Raji (cell line): Measurements from ENCODE around the gene PARD6G.

ENCODE experiments used
- POLR2A ChIP-seq: IDR thresholded peaks from 2 replicates; pipeline ENCODE4 v1.6.1; 2011; ENCODE audit warnings: low read depth, low read length, control low read depth; ENCODE audit not compliant: insufficient read depth

PARD6G gene

DNA sequence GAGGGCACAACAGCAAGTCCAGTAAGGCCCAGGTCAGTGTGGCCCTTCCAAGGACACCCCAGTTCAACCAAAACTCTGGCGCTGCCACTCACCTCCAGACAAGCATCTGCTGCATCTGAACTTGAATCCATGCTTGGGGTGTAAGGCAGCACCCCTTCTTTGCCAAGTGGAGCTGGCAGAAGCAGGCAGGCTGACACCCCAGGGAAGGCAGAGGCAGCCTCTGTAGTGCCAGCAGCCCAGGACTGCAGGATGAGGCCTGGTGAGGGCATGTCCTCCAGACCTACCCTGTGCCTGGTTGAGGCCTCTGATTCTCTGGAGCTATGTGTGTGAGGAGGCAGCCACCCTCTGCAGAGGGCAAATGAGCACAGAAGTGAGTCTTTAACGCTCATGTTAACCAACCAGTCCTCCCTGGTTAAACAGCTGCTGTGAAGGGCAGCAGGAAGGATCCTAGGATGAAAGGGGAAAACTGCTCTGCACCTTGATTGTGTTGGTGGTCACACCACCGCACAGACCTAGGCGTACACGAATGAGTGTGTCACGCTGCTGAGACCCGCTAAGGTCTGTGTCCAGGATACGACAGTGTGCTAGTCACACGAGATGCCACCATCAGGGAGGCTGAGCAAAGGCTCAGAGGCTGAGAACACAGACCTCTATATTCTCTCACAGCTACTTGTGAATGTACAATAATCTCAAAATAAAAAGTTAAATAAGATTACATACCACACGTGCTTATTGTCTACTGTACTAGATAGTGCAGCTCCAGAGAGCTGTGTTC lies 2.2 kb downstream of the PARD6G start:
- no peak for TF ChIP-seq POLR2A

DNA sequence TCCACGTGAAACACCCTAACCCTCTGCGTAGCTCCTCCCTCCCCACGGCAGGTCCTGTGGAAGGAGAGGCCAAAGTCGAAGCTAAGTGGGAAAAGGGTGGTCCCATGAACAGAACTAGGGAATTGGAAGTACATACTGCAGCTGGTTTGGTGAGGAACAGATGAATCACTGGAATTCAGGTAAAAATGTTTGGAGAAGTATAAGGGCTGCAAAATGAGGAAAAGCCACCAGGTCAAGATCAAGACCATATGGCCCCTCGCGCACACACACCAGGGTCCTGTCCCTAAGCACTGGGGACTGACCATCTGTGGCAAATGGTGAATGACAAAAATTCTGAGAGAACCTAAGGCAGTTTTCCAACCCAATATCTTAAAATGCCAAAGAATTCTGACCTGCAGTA lies 3.1 kb downstream of the PARD6G start:
- TF ChIP-seq POLR2A = no peak

GRCh38 chr18:80243204-80243603 lies 4.1 kb downstream of the PARD6G start:
- TF ChIP-seq POLR2A = no peak

DNA sequence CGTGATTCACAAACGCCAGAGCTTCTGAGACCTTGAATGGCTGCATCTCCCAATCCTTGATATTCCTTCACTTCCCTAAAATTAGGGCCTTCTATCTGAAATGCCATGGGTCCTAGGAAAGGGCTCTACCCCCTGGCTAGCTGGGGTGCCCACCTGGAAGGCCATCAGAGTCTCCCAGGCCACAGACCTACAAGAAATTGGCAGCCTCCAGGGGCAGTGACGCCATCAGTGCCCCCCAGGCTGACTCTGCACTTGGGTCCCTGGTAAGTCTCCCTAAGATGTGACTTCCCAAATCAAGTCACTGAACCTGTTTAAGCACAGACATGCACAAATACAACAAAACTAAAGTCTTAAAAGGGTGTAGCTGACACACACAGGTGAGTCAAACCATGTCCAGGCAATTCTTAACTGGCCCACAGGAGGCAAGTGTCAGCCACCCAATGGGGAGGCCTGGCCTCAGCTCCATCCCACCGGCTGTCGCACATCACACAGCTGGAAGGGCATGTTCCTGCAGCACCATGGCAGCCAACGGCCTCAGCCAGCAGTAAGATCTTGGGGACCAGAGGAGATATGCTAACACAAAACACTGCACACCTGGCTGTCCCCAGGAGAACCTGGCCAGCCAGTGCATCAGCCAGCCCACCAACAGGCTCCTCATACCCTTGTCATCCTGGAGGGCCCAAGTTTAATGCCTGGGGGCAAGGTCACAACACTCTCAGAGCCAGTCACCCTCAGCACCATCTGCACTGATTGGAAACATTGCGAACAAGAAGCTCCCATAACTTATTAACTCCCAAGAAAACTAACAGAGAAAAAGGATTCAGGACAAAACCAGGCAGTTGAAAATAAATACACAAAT lies 5.2 kb downstream of the PARD6G start:
- no peak for TF ChIP-seq POLR2A

DNA sequence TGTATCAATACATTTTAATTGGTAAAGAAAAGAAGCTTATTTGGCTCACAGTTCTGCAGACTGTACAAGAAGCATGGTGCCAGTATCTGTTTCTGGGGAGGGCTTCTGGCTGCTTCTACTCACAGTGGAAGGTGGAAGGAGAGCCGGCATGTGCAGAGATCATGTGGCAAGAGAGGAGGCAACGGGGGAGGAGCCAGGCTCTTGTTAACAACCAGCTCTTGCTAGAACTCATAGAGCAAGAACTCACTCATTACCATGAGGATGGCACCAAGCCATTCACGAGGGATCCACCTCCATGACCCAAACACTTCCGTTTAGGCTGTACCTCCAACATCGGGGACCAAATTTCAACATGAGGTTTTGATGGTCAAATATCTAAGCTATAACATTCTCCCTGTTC lies 7.5 kb downstream of the PARD6G start:
- TF ChIP-seq POLR2A = no peak

GRCh38 chr18:80238651-80239260 lies 8.6 kb downstream of the PARD6G start:
- TF ChIP-seq POLR2A = no peak

GRCh38 chr18:80234398-80234797 lies 12.9 kb downstream of the PARD6G start:
- TF ChIP-seq POLR2A = no peak

- no peak for TF ChIP-seq POLR2A
Observed at GRCh38 chr18:80233899-80234298, 13.4 kb downstream of the PARD6G start.

- no peak for TF ChIP-seq POLR2A
Observed at GRCh38 chr18:80233201-80233835, 14.0 kb downstream of the PARD6G start.

DNA sequence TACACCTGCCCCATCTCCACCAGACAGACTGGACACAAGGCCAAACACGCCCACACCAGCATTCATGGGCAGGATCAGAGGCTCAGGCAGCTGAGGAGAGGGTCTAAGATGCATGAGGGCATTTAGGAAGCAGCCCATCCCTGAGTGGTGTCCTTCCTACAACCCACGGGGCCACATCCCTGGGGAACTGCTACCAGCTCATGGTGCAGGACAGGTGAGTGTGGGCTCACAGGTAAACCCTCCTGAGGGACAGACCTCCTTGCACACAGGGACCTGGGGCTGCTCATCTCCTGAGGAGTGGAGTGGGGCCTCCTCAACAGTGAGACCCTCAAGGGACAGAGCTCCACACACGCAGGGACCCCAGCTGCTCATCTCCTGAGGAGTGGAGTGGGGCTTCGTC lies 14.6 kb downstream of the PARD6G start:
- TF ChIP-seq POLR2A = no peak

DNA sequence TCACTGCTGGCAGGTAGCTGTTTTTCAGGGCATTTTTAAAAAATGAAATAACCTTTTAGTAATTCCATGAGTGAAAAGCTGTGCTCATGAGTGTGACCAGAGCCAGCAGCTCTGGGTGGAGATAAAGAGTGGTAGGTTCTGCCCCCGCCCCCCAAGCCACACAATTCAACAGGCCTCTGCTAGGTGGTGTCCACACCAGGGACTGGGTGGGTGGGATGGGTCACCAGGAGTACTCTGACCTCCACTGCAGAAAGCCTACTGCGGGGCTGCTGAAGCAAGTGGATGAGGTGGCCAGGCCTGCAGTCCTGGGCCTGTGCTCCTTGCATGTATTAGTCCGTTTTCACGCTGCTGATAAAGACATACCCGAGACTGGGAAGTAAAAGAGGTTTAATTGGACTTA lies 15.3 kb downstream of the PARD6G start:
- no peak for TF ChIP-seq POLR2A

GRCh38 chr18:80231616-80232015 lies 15.7 kb downstream of the PARD6G start:
- TF ChIP-seq POLR2A = no peak

DNA sequence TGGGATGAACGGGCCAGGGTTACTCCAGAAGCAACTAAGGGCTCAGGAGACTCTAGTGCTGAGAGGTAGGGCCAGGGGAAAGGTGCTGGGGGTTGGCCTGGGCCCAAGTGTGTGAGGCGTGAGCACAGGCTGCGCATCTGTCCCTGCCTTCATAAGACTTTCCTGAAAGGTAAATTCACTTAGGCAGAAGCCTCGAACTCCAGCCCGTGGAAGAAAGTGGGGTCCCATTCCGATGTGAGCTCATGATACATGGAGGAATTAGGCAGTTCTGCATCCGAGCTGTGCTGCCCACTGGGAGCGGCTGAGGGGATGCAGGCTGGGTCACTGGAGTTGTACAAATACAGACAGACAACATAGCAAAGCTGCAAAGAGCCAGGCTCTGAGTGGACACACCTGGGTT lies 16.2 kb downstream of the PARD6G start:
- TF ChIP-seq POLR2A = no peak

DNA sequence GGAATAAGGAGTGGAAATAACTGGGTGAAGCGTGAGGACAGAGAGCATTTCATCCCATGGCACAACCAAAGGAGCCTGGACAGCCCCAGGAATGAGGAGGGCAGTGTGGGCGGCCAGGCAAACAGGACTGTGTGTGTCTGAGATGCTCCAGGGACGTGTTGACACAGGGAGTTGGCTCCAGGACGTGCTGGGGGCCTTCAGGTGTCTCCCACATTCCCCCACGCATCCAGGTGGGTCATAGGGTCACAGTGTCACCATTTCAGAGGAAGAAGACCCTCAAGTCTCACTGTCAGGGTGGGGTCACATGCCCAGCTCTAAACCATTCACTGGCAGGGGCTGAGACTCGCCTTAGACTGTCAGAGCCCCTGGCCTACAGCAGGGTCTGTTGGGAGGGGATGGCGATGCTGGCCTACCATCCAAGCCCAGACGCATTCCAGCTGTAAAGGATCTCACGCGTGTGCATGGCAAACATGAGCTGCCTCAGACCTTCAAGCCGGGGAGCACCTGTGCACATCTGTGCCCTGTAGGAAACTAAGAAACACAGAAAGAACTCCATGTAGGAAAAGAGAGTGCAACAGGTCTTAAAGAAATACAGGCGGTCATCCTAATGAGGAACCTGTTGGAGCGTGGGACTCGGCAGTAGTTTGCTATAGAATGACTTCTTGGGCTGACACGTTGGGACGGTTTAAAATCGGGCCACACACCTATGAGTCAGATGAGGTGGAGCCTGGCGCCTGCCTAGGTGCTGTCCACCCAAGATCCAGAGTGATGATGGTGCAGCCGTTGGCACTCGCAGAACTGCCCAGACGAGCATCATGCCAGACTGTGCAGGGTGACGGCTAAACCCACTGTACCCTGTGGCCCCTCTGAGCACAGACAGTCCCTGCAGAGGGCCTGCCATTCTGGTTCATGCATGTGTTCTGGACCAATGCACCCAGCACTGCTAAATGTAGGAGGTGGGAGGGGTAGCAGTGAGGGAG lies 17.3 kb downstream of the PARD6G start:
- no peak for TF ChIP-seq POLR2A
